NCI-H748 (cell line): ENCODE measurements around the gene ANO5.
A peak's percentile ranks its signal among the peaks of the same experiment; 100 is the strongest.
"Not testable (repeated sequence)": the region's sequence is repeated elsewhere in the genome, so short reads cannot be mapped to it uniquely, and the experiment has no call there.

Experiments
- DNase-seq: peaks from one replicate; lab custom pipeline; 2025; ENCODE audit not compliant: unreplicated experiment; lab: John Stamatoyannopoulos, UW

ANO5 gene

DNA sequence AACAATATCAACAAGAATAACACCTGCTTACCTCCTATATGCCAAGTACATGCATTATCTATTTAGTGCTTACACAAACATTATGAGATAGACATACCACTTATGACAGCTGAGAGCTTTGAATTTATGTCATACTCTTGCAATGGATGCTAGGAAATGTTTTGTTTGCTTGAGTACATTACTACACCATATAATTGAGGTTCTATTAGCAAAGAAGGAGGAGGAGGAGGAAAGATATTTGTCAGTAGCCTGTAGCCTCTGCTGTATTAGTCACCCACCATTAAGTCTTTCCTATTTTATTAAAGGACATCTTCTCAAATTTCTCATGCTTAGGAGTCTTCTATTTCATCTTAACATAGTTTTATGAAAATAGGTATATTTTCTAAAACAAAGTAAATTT lies 6.4 kb downstream of the ANO5 start:
- DNase-seq, result no peak

- DNase-seq, result no peak
Measured at GRCh38 chr11:22203281-22203680, 10.4 kb downstream of the ANO5 start.

DNA sequence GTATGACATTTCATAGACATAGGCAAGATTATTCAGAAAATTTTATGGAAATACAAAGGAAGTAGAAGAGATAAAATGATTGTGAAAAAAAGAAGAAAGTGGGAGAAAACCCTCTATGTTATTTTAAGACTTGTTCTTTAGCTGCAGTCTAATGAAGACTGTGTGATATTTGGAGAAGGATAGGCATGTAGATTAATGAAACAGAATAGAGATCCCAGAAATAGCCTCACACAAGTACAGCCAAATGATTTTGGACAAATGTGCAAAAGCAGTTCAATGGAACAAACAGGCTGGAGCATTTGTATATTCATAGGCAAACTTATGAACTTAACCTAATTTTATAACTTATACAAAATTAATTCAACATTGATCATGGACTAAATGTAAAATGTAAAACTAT lies 14.3 kb downstream of the ANO5 start:
- DNase-seq, result no peak

DNA sequence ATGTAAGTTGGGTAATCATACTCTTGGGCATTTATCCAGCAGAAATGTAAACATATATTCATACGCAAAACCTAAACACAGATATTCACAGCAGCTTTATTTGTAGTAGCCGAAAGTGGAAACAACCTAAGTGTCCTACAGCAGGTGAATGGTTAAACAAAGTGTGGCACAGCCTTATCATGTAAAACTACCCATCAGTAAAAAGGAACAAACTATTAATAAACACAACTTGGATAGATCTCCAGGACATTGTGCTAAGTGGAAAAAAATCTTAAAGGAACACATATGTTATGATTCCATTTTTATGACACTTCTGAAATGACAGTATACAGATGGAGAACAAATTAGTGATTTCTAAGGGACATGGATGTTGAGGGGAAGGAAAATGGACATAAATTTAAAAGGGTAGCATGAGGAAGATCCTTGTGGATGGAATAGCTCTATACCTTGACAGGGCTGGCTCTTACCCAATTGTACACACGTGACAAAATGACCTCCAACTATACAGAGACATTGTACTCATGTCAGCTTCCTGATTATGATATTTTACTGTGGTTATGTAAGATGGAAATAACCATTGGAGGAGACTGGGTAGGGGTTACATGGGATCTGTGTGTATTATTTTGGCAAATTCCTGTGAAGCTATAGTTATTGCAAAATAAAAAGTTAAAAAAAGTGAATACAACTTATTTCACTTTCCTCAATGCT lies 15.4 kb downstream of the ANO5 start:
- DNase-seq, result no peak

DNA sequence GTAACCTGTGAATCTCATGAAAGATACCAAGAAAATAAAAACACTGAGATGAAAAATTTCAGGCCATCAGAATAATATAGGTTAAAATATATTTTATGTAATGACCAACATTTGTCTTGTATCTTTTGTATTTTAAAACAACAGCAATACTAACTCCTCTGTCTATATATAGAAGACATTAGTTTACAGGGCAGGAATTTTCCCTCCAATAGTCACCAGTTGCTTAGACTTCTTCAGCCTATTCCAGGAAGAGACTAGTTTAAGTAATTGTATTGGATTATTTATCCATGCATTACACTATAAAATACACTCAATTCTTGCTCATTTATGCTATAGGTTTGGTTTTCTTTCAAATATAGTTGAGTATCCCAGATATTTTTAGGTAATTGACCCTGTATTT lies 24.1 kb downstream of the ANO5 start:
- no peak for DNase-seq

- no peak for DNase-seq
Measured at GRCh38 chr11:22221143-22221542, 28.3 kb downstream of the ANO5 start.

- no peak for DNase-seq
Measured at GRCh38 chr11:22225190-22225589, 32.3 kb downstream of the ANO5 start.

DNA sequence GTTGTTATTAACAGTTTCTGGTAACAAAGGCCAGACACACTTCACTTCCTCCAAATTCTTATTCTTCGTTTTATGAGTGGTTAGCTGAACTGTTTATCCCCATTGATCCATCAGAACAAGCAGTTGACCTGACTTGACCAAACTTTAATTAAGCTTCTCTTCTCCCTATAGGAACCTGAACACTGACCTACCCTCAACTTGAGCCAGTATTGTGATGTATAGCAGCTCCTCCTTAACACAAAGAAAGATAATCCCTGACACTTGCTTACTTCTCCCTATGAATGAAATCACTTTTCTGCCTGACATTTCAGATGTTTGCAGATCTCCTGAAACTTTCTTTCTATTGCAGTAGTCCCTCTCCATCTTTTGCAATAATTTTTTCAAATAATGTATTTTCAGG lies 41.9 kb downstream of the ANO5 start:
- DNase-seq, result no peak

- peak; percentile 56 for DNase-seq
Measured at GRCh38 chr11:22244986-22245592, 52.2 kb downstream of the ANO5 start.

DNA sequence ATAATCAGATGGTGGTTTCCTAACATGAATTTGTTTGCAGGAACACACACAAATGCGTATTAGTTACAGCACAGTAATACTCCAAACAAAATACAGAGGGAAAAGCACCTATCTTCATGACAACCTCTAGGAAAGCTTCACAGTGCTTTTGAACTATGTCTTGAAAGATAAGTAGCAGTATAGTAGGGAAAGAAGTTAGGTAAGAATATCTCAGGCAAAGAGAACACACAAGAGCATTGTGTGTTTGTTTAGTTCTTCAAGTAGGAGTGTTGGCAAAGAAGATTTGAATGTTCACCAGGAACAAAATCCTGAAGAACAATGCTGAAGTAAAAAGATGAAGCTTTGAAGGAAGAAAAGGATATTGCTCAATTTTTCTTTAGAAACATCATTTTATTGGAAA lies 54.1 kb downstream of the ANO5 start:
- DNase-seq, result no peak

DNA sequence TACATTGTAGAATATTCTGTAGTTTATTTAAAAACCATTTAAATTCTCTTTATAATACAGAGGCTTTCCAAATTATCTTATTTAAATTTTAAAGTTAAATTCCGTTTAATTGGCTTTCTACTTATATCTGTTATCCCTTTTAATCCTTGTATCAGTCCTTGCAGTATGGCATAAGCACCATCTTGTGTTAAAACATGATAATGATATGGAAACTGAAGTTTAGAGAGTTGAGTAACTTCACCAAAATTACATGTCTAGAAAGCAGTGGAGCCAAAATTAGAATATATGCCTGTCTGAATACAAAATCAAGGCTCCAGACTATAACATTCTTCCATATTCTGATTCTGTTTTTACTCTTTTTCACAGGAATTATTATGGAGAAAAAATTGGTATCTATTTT lies 57.0 kb downstream of the ANO5 start:
- DNase-seq, result no peak

GRCh38 chr11:22256876-22257275 lies 64.0 kb downstream of the ANO5 start:
- no peak for DNase-seq

DNA sequence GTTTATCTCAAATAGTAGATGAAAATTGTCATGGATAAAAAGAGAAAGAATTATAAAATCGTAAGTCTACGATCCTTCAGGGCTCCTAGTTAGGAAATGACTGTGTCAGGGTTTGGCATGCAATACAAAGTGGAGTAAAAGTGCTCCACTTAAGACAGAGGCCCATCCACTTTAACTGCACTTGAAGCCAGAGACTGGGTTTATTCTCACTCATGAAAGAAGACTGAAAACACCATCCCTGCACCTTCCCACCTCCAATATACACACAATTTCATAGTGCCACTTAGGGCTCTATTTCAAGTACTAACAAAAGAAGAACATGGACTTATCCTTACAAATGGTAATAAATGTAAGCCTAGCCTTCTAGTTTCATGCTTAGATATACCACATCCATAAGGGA lies 70.7 kb downstream of the ANO5 start:
- no peak for DNase-seq

- DNase-seq, result not testable (repeated sequence)
Measured at GRCh38 chr11:22268983-22269624, 76.2 kb downstream of the ANO5 start.

DNA sequence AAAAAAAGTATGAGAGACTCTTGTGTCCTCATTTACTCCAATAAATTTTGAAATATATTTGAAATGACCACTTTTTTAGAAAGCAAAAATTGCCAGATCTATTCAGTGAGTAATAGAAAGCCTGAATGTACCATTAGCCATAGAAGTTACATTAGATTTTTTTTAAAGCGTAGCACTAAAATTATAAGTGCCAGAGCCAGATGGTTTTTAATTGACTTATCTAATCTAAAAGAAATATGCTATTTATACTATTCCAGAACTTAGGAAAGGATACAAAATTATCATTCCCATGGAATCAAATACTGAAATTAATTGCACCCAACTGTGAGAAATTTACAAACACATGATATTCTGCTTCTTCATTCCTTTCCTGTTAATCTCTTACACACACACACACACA lies 80.9 kb downstream of the ANO5 start:
- DNase-seq, result no peak

GRCh38 chr11:22275600-22275999 lies 82.7 kb downstream of the ANO5 start:
- DNase-seq, result no peak

GRCh38 chr11:22276535-22276934 lies 83.7 kb downstream of the ANO5 start:
- DNase-seq, result no peak

DNA sequence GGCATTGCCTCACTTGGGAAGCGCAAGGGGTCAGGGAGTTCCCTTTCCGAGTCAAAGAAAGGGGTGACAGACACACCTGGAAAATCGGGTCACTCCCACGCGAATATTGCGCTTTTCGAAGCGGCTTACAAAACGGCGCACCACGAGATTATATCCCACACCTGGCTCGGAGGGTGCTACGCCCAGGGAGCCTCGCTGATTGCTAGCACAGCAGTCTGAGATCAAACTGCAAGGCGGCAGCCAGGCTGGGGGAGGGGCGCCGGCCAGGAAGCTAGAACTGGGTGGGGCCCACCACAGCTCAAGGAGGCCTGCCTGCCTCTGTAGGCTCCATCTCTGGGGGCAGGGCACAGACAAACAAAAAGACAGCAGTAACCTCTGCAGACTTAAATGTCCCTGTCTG lies 92.1 kb downstream of the ANO5 start:
- DNase-seq, result not testable (repeated sequence)

DNA sequence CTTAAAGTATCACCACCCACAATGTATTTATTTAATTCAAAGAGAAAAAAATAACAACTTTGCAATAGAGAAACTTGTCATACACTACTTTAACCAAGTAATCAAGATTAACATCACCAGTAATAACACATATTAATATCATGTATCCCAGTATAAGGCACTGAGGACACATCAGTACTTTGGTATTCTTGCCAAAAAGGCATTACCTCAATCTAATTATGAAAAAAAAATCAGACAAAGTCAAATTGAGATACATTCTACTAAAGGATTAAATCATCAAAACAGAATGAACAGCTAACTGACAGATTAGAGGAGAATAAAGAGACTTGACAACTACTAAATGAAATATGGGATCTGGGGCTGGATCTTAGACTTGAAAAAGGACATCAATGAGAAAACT lies 109.5 kb downstream of the ANO5 start:
- no peak for DNase-seq

GRCh38 chr11:22304337-22304961 lies 111.6 kb downstream of the ANO5 start:
- DNase-seq, result peak; percentile 50

GRCh38 chr11:22317656-22318055 lies 124.8 kb downstream of the ANO5 start:
- DNase-seq, result peak; percentile 57

GRCh38 chr11:22331771-22332170 lies 138.9 kb downstream of the ANO5 start:
- DNase-seq, result no peak
